Measurements from ENCODE around the gene SAMD13.

SAMD13 gene

GRCh38 chr1:84301004-84301784 is at the start of gene SAMD13:
TSS of gene SAMD13 (plus strand) at chr1:84301708. CDS start at chr1:84303235, 1,527 bp downstream.
- DNase-seq, result peak; percentile 82

- DNase-seq, result no peak
These were observed 48.5 kb upstream of the SAMD13 start for GRCh38 chr1:84253036-84253435.

- no peak for DNase-seq
These were observed 47.6 kb upstream of the SAMD13 start for GRCh38 chr1:84253891-84254290.

- DNase-seq, result no peak
These were observed 46.7 kb upstream of the SAMD13 start for GRCh38 chr1:84254703-84255238.

GRCh38 chr1:84255582-84255981 is 45.9 kb upstream of the SAMD13 start:
- no peak for DNase-seq

- no peak for DNase-seq
These were observed 43.9 kb upstream of the SAMD13 start for GRCh38 chr1:84257617-84258016.

GRCh38 chr1:84259376-84259775 is 42.1 kb upstream of the SAMD13 start:
- no peak for DNase-seq

GRCh38 chr1:84259989-84260388 is 41.5 kb upstream of the SAMD13 start:
- no peak for DNase-seq

- no peak for DNase-seq
These were observed 40.5 kb upstream of the SAMD13 start for GRCh38 chr1:84260852-84261518.

GRCh38 chr1:84264961-84265360 is 36.5 kb upstream of the SAMD13 start:
- DNase-seq, result no peak

- DNase-seq, result no peak
These were observed 35.6 kb upstream of the SAMD13 start for GRCh38 chr1:84265867-84266266.

GRCh38 chr1:84266748-84267147 is 34.8 kb upstream of the SAMD13 start:
- DNase-seq, result no peak

- no peak for DNase-seq
These were observed 34.0 kb upstream of the SAMD13 start for GRCh38 chr1:84267476-84267875.

- no peak for DNase-seq
These were observed 33.2 kb upstream of the SAMD13 start for GRCh38 chr1:84268346-84268745.

GRCh38 chr1:84269306-84269705 is 32.2 kb upstream of the SAMD13 start:
- DNase-seq, result no peak

GRCh38 chr1:84271441-84272151 is 29.9 kb upstream of the SAMD13 start:
- no peak for DNase-seq

- no peak for DNase-seq
These were observed 29.1 kb upstream of the SAMD13 start for GRCh38 chr1:84272401-84272800.

- no peak for DNase-seq
These were observed 24.0 kb upstream of the SAMD13 start for GRCh38 chr1:84277343-84278059.

- no peak for DNase-seq
These were observed 22.6 kb upstream of the SAMD13 start for GRCh38 chr1:84278905-84279304.

- no peak for DNase-seq
These were observed 20.6 kb upstream of the SAMD13 start for GRCh38 chr1:84280912-84281311.

GRCh38 chr1:84282780-84283333 is 18.7 kb upstream of the SAMD13 start:
- no peak for DNase-seq

GRCh38 chr1:84283381-84283780 is 18.1 kb upstream of the SAMD13 start:
- no peak for DNase-seq

GRCh38 chr1:84286071-84286470 is 15.4 kb upstream of the SAMD13 start:
- DNase-seq, result no peak
